Tibial nerve (tissue), 4 donors: ENCODE results near the gene TP53I11. TPM values are rescaled to one million over a fixed set of nuclear protein-coding genes. Genes with fewer than 3 reads are reported as not detected.
A peak's percentile ranks its signal among the peaks of the same experiment; 100 is the strongest.

Experiments used
- DNase-seq, 2 donors: peaks; one replicate each; pipeline ENCODE4 v3.0.0-alpha.2; 2019; ENCODE audit warnings: low spot score in 2 of 2
- H3K27ac ChIP-seq, 4 donors: fragments of 200-600 bp; sonication (generic) in 3 of 4; one replicate each; pipeline ENCODE4 v1.5.1; 2017 to 2019; ENCODE audit warnings: mild to moderate bottlenecking in 1 of 4
- H3K27me3 ChIP-seq, 2 donors: fragments of 200-600 bp; sonication (generic) in 1 of 2; one replicate each; pipeline versions ENCODE4 v1.5.1 to v1.6.0; 2017 to 2019
- H3K36me3 ChIP-seq, 3 donors: fragments of 200-600 bp; sonication (generic); one replicate each; pipeline ENCODE4 v1.5.1; 2018 to 2019
- H3K4me1 ChIP-seq, 4 donors: fragments of 200-600 bp; sonication (generic) in 3 of 4; one replicate each; pipeline ENCODE4 v1.5.1; 2017 to 2019
- H3K4me3 ChIP-seq, 4 donors: fragments of 200-600 bp; sonication (generic) in 3 of 4; one replicate each; pipeline ENCODE4 v1.5.1; 2017 to 2019; ENCODE audit warnings: mild to moderate bottlenecking in 1 of 4, moderate library complexity in 1 of 4
- H3K9me3 ChIP-seq, 4 donors: fragments of 200-600 bp; sonication (generic) in 3 of 4; one replicate each; pipeline ENCODE4 v1.5.1; 2017 to 2019
- CTCF ChIP-seq, 5 experiments: fragments of 200-600 bp in 3 of 5; fragments of 450-650 bp in 2 of 5; sonication (generic) in 3 of 5; IDR thresholded peaks; one replicate each; pipeline ENCODE4 v1.5.1; 2016 to 2019; ENCODE audit warnings: antibody characterized with exemption in 5 of 5, mild to moderate bottlenecking in 3 of 5, moderate library complexity in 2 of 5
- EP300 ChIP-seq, 2 donors: sonication (generic); formaldehyde crosslinking; IDR thresholded peaks; one replicate each; pipeline ENCODE4 v1.6.1; 2017; ENCODE audit warnings: antibody characterized with exemption in 2 of 2, mild to moderate bottlenecking in 1 of 2
- POLR2A ChIP-seq, 2 donors: fragments of 450-650 bp; IDR thresholded peaks; one replicate each; pipeline ENCODE4 v1.6.1; 2017; ENCODE audit warnings: antibody characterized with exemption in 2 of 2, mild to moderate bottlenecking in 2 of 2, moderate library complexity in 2 of 2
- WGBS, 2 donors: methylation state at CpG; one replicate each; pipeline ENCODE4 v1.1.5; 2018; 5-methylcytosine and 5-hydroxymethylcytosine counted together
- total RNA-seq, 4 donors: library from RNA; depleted of rRNA; stranded (reverse); fragments of >200 nt; gene quantifications; one replicate each; pipeline ENCODE4 v1.1.0, GENCODE V29; 2016

TP53I11 gene
- total RNA-seq = 100 to 1,000 TPM in 1 of 4 donors, 10 to 100 TPM in 3; 50.7 to 133 (median 60.6) TPM

DNA sequence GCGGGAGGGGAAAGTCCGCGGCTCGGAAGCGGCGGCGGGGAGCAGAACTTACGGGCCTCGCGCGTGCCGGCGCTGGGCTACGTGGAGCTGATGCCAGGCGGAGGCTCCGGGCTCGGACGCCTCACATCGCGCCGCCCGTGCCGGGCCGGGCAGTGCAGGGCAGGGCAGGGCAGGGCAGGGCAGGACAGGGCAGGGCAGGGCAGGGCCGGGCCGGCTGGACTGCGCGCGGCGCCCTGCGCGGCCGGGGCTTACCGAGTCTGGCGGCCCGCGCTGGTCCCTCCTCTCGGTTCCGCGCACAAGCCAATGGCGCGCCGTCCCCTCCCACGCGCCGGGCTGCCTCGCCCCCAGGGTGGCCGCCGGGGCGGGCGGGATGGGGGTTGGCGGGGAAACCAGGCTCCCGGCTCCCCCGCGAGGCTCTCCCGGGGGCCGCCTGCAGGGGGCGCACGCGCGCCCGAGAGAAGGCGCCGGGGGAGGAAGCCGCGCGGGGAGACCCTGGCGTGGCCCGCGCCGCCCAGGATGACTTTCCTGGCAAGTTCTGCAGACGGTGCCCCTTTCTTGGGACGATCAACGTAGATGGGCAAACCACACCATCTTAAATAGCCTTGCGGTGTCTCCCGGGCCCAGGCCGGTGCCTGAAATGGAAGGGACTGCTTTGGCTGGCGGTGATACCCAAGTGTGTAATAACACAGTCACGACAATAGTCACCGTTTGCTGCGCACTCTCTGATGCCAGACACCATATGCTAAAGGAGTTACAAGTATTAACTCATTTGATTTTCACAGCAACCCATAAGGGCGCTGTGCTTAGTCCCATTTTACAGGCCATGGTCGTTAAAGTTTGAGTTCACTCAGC lies at the start of gene TP53I11:
Gene TP53I11, minus strand, starts transcription at position 259 of the 852 bp plus-strand sequence. CDS start 12,548 bp downstream, outside the sequence.
- WGBS, 2 donors = 20 to 26% methylated on average over 27 to 28 of the region's 83 CpGs
- peak within 1 kb of the TSS; percentile 64 to 95 (median 70) for H3K4me3 ChIP-seq

DNA sequence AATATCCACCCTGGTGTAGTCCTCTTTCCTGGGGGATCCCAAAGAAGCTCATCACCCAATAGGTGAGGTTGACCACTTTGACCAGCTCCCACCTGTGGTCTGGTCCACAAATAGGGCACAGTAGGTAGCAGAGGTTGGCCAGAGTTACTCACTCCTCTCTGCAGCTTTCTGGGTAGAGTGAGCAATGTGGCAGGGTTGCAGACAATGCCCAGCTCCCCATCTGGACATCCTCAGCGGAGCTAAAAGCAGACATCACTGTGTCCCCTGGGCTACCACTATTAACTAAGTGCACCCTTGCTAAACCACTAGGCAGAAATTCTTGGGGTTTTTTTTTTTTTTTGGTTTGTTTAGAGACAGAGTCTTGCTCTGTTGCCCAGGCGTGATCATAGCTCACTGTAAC lies 48.4 kb upstream of the TP53I11 start:
- DNase-seq = no peak

More for the DNA sequence above, at the start of gene TP53I11:
- Histone ChIP-seq H3K36me3 (no peaks in the 10 kb centered on the region), H3K4me1 (peaks cover 0 to 64% (median 7%) of the 10 kb centered on the region in 4 donors), H3K27ac (peak within 1 kb of the TSS; percentile 44 to 82 (median 76)), H3K9me3 (no peaks in the 10 kb centered on the region), H3K27me3 (peaks cover 0 to 10% of the 10 kb centered on the region in 2 donors)
- DNase-seq = peak; percentile 31 to 41
- peak; percentile 33 to 67 for TF ChIP-seq POLR2A (IDR thresholded peaks at IDR 0.05)
- TF ChIP-seq EP300 (IDR thresholded peaks at IDR 0.05) = no peak
- TF ChIP-seq CTCF (IDR thresholded peaks at IDR 0.05) = peak; percentile 51 to 72 (median 57)

GRCh38 chr11:44998051-44998450 lies 47.4 kb upstream of the TP53I11 start:
- Histone ChIP-seq H3K9me3 (no peaks in the 10 kb centered on the region), H3K36me3 (no peaks in the 10 kb centered on the region), H3K4me3 (no peak overlapping the region), H3K27ac (no peak overlapping the region), H3K27me3 (no peaks in the 10 kb centered on the region), H3K4me1 (no peaks in the 10 kb centered on the region)
- 63 to 84% methylated on average over 2 of the region's 2 CpGs for WGBS, 2 donors
- TF ChIP-seq CTCF (IDR thresholded peaks at IDR 0.05) (no peak), POLR2A (IDR thresholded peaks at IDR 0.05) (no peak), EP300 (IDR thresholded peaks at IDR 0.05) (no peak)
- DNase-seq = no peak

More for the DNA sequence above, 48.4 kb upstream of the TP53I11 start:
- Histone ChIP-seq H3K27me3 (no peaks in the 10 kb centered on the region), H3K4me3 (no peak overlapping the region), H3K36me3 (no peaks in the 10 kb centered on the region), H3K9me3 (no peaks in the 10 kb centered on the region), H3K27ac (no peak overlapping the region), H3K4me1 (no peaks in the 10 kb centered on the region)
- TF ChIP-seq CTCF (IDR thresholded peaks at IDR 0.05) (no peak), POLR2A (IDR thresholded peaks at IDR 0.05) (no peak), EP300 (IDR thresholded peaks at IDR 0.05) (no peak)
- WGBS, 2 donors = 91 to 95% methylated on average over 2 of the region's 2 CpGs

DNA sequence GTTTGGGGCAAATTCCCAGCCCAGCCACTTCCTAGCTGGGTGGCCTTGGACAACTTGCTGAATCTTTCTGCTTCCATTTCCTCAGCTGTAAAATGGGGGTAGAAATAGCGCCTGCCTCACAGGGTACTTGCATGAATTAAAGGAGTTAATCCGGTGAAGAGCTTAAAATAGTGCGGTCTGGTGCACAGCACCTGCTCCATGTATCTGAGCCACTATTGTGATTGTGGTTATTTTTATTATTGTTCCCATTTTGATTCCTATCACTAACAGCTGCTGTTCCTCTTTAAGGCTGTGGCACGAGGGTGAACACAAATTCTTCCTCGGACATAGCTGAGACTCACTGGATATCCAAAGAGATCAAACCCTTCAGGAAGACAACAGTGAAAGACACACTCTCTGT lies 46.9 kb upstream of the TP53I11 start:
- Histone ChIP-seq H3K4me3 (no peak overlapping the region), H3K9me3 (no peaks in the 10 kb centered on the region), H3K36me3 (no peaks in the 10 kb centered on the region), H3K27me3 (no peaks in the 10 kb centered on the region), H3K4me1 (no peaks in the 10 kb centered on the region), H3K27ac (no peak overlapping the region)
- TF ChIP-seq POLR2A (IDR thresholded peaks at IDR 0.05) = no peak
- TF ChIP-seq CTCF (IDR thresholded peaks at IDR 0.05) = no peak
- TF ChIP-seq EP300 (IDR thresholded peaks at IDR 0.05) = no peak
- DNase-seq = no peak
- WGBS, 2 donors = 76 to 77% methylated on average over 5 of the region's 5 CpGs

- H3K27me3 ChIP-seq = no peaks in the 10 kb centered on the region
- H3K4me3 ChIP-seq = no peak overlapping the region
- H3K27ac ChIP-seq = no peak overlapping the region
- WGBS, 2 donors = 61 to 85% methylated on average over 3 to 4 of the region's 5 CpGs
- no peaks in the 10 kb centered on the region for H3K4me1 ChIP-seq
- no peak for TF ChIP-seq CTCF (IDR thresholded peaks at IDR 0.05)
- no peak for DNase-seq
- no peaks in the 10 kb centered on the region for H3K36me3 ChIP-seq
- H3K9me3 ChIP-seq = no peaks in the 10 kb centered on the region
Observed at GRCh38 chr11:44994753-44995152, 44.1 kb upstream of the TP53I11 start.
